A673 (cell line): Measurements from ENCODE around the gene VWC2. TPM values are rescaled to one million over a fixed set of nuclear protein-coding genes. Genes with fewer than 3 reads are reported as not detected.

Experiments used
- BruUV-seq: library from RNA; stranded (reverse); fragments of 400-500 nt; replicated peaks from 2 replicates; lab custom pipeline; 2021; lab: Mats Ljungman, UMichigan
- CTCF ChIA-PET: fragments of 300-600 bp; sonication (Branson Sonifier 250); formaldehyde crosslinking; loops from one replicate; lab custom pipeline; 2022; ENCODE audit warnings: antibody characterized with exemption; lab: Charles Lee
- POLR2A ChIA-PET: fragments of 300-600 bp; sonication (Branson Sonifier 250); formaldehyde crosslinking; loops from one replicate; lab custom pipeline; 2022; ENCODE audit warnings: antibody characterized with exemption; ENCODE audit not compliant: low non-redundant PET; lab: Charles Lee
- DNase-seq: peaks from one replicate; pipeline ENCODE4 v3.0.0-alpha.2; 2015; ENCODE audit warnings: low spot score
- H3K27ac ChIP-seq: fragments of 200-600 bp; sonication (generic); 2 replicates; pipeline ENCODE4 v1.5.1; 2016; ENCODE audit warnings: mixed run types, low read depth, mild to moderate bottlenecking, mixed read lengths, antibody characterized with exemption, low read length; ENCODE audit not compliant: poor library complexity, severe bottlenecking
- H3K27me3 ChIP-seq: fragments of 200-600 bp; sonication (generic); replicated peaks from 2 replicates; pipeline ENCODE4 v1.6.1; 2017; ENCODE audit warnings: mixed run types, low read depth, mild to moderate bottlenecking, mixed read lengths, antibody characterized with exemption, low read length; ENCODE audit not compliant: insufficient read depth, poor library complexity
- H3K36me3 ChIP-seq: fragments of 200-600 bp; sonication (generic); 2 replicates; pipeline ENCODE4 v1.6.1; 2016; ENCODE audit warnings: mixed run types, mild to moderate bottlenecking, mixed read lengths, antibody characterized with exemption, low read length; ENCODE audit not compliant: insufficient read depth, poor library complexity, severe bottlenecking
- H3K4me1 ChIP-seq: fragments of 200-600 bp; sonication (generic); 2 replicates; pipeline ENCODE4 v1.6.1; 2017; ENCODE audit warnings: mixed run types, mild to moderate bottlenecking, mixed read lengths, antibody characterized with exemption, low read length; ENCODE audit not compliant: insufficient read depth, poor library complexity, severe bottlenecking
- H3K4me3 ChIP-seq: fragments of 200-600 bp; sonication (generic); 2 replicates; pipeline ENCODE4 v1.5.1; 2016; ENCODE audit warnings: low read depth, mixed run types, mild to moderate bottlenecking, mixed read lengths, low read length; ENCODE audit not compliant: poor library complexity, severe bottlenecking
- H3K9me3 ChIP-seq: fragments of 200-600 bp; sonication (generic); 2 replicates; pipeline ENCODE4 v1.6.1; 2016; ENCODE audit warnings: mixed run types, low read depth, mild to moderate bottlenecking, mixed read lengths, antibody characterized with exemption, low read length; ENCODE audit not compliant: poor library complexity, severe bottlenecking
- CTCF ChIP-seq: fragments of 300-800, 200-600 bp; sonication (generic); conservative IDR thresholded peaks from 2 replicates; pipeline ENCODE4 v1.5.1; 2017; ENCODE audit warnings: low read depth, mild to moderate bottlenecking, antibody characterized with exemption, low read length, moderate library complexity, mixed read lengths
- EZH2 ChIP-seq: fragments of 200-600 bp; sonication (generic); IDR thresholded peaks from 2 replicates; pipeline ENCODE4 v1.6.1; 2017; ENCODE audit warnings: borderline replicate concordance, low read depth, mild to moderate bottlenecking, mixed read lengths, antibody characterized with exemption, low read length; ENCODE audit not compliant: poor library complexity, severe bottlenecking
- intact Hi-C: fragments of 100-400 bp; cut with micrococcal nuclease; formaldehyde crosslinking; loops from one replicate; pipeline ENCODE4 v1.10.0; 2022; ENCODE audit not compliant: unreplicated experiment
- total RNA-seq: library from RNA; stranded (reverse); gene quantifications from 2 replicates; pipeline ENCODE4 v1.2.3, GENCODE V29; 2021

Gene VWC2
- total RNA-seq, 1 experiment from 2014 or later = not detected

- POLR2A ChIA-PET = no interaction called here
- Histone ChIP-seq H3K9me3 (peaks cover 13% of the 10 kb centered on the region), H3K27me3 (no peaks in the 10 kb centered on the region), H3K27ac (no peak overlapping the region), H3K36me3 (no peaks in the 10 kb centered on the region), H3K4me3 (no peak overlapping the region), H3K4me1 (no peaks in the 10 kb centered on the region)
- no peak for DNase-seq
- TF ChIP-seq EZH2 = no peak
- no peak for TF ChIP-seq CTCF
- intact Hi-C loops = no loop called here
- BruUV-seq = no TSS peak
- CTCF ChIA-PET = no interaction called here
These were observed 43.8 kb downstream of the VWC2 start for GRCh38 chr7:49817279-49817678.

DNA sequence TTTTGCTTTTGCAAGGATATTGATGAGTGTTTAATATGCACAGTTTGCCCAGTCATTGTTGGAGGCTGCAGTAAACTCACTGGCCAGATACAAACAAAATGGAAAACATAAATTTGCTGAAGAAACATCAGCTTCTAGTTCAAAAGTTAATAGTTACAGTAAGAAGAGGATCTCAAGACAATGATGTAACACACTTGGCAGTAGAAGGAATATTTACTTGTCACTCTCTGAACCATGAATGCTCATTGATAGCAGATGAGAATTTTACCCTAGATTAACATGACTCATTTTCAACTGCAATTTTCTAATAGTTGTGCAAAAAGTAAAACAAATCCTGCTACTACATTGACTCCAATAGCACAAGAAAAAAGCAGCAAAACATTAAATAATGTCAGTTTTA, 47.7 kb downstream of the VWC2 start:
- intact Hi-C loops = no loop called here
- Histone ChIP-seq H3K36me3 (no peaks in the 10 kb centered on the region), H3K9me3 (peaks cover 8% of the 10 kb centered on the region), H3K4me1 (no peaks in the 10 kb centered on the region), H3K4me3 (no peak overlapping the region), H3K27me3 (no peaks in the 10 kb centered on the region), H3K27ac (no peak overlapping the region)
- no TSS peak for BruUV-seq
- ChIA-PET POLR2A (no interaction called here), CTCF (no interaction called here)
- DNase-seq = no peak
- no peak for TF ChIP-seq EZH2

DNA sequence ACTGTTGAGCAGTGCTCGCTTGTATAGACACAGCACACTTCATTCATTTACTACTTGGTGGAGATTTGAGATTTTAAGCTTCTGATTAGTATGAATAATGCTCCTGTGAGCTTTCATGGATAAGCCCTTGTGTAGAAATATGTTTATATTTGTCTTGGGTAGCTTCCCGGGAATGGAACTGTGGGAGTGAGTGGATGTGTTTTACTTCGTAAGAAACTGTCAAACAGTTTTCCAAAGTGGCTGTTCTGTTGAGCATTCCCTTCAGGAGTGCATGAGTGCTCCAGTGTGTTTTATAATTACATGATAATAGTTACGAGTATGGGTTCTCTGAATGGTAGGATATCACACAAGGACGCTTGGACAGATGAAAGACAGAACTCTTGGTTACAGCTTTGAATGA, 49.4 kb downstream of the VWC2 start:
- peaks cover 8% of the 10 kb centered on the region for H3K9me3 ChIP-seq
- H3K36me3 ChIP-seq = no peaks in the 10 kb centered on the region
- H3K27me3 ChIP-seq = no peaks in the 10 kb centered on the region
- BruUV-seq = no TSS peak
- no peak overlapping the region for H3K27ac ChIP-seq
- intact Hi-C loops = no loop called here
- CTCF ChIA-PET = no interaction called here
- no peak for DNase-seq
- no peak overlapping the region for H3K4me3 ChIP-seq
- POLR2A ChIA-PET = no interaction called here
- H3K4me1 ChIP-seq = no peaks in the 10 kb centered on the region
- no peak for TF ChIP-seq CTCF
- no peak for TF ChIP-seq EZH2

- Histone ChIP-seq H3K4me1 (no peaks in the 10 kb centered on the region), H3K9me3 (peaks cover 11% of the 10 kb centered on the region), H3K27me3 (no peaks in the 10 kb centered on the region), H3K27ac (no peak overlapping the region), H3K4me3 (no peak overlapping the region), H3K36me3 (no peaks in the 10 kb centered on the region)
- no TSS peak for BruUV-seq
- POLR2A ChIA-PET = no interaction called here
- DNase-seq = no peak
- TF ChIP-seq EZH2 (no peak), CTCF (no peak)
- intact Hi-C loops = no loop called here
- CTCF ChIA-PET = no interaction called here
These were observed 50.1 kb downstream of the VWC2 start for GRCh38 chr7:49823566-49823965.
